Measurements from ENCODE around the gene MYLK2. TPM values are rescaled to one million over a fixed set of nuclear protein-coding genes. Genes with fewer than 3 reads are reported as not detected.

MYLK2 gene
- total RNA-seq, 2 experiments from 2014 or later, result 0.67 to 0.69 TPM

DNA sequence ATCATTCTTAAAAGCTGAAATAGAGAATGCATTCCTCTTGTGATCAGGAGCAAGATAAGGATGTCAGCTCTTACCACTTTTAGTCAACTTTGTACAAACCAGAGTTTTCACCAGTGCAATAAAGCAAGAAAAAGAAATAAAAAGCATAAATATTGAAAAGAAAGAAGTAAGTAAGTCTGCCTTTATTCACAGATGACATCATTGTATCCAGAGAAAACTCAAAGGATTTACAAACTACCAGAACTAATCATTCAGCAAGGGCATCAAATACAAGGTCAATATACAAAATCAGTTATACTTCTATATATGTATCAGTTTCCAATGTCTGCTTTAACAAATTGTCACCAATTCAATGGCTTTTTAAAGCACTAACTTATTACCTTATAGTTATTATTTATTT, 64.7 kb downstream of the MYLK2 start:
- Histone ChIP-seq H3K36me3 (ENCODE audit: insufficient read depth, low read length) (no peaks in the 10 kb centered on the region), H3K9me2 (ENCODE audit: insufficient read depth, low read length) (no peaks in the 10 kb centered on the region), H3K4me2 (ENCODE audit: low read length) (no peak overlapping the region), H3K79me2 (ENCODE audit: insufficient read depth, low read depth, low read length) (no peaks in the 10 kb centered on the region), H2AFZ (ENCODE audit: low read length) (no peak overlapping the region), H3K9me3 (ENCODE audit: low read length) (no peaks in the 10 kb centered on the region), H3K27ac (ENCODE audit: low read depth, low read length, poor library complexity, severe bottlenecking) (no peak overlapping the region), H3K4me1 (ENCODE audit: insufficient read depth, low read length, poor library complexity, severe bottlenecking) (peaks cover 5% of the 10 kb centered on the region), H4K20me1 (ENCODE audit: insufficient read depth, low read length) (no peaks in the 10 kb centered on the region), H3K4me3 (ENCODE audit: low read depth, low read length, poor library complexity, severe bottlenecking) (no peak overlapping the region)
- intact Hi-C loops (cut with micrococcal nuclease; ENCODE audit: unreplicated experiment), result no loop called here
- POLR2A ChIA-PET, result no interaction called here
- DNase-seq (ENCODE audit: low spot score), result no peak
- CTCF ChIA-PET (ENCODE audit: unreplicated experiment), result no interaction called here
- TF ChIP-seq EZH2phosphoT487 (IDR thresholded peaks at IDR 0.05; ENCODE audit: borderline replicate concordance, low read depth, low read length), result no peak
- TF ChIP-seq, protein P1, sequence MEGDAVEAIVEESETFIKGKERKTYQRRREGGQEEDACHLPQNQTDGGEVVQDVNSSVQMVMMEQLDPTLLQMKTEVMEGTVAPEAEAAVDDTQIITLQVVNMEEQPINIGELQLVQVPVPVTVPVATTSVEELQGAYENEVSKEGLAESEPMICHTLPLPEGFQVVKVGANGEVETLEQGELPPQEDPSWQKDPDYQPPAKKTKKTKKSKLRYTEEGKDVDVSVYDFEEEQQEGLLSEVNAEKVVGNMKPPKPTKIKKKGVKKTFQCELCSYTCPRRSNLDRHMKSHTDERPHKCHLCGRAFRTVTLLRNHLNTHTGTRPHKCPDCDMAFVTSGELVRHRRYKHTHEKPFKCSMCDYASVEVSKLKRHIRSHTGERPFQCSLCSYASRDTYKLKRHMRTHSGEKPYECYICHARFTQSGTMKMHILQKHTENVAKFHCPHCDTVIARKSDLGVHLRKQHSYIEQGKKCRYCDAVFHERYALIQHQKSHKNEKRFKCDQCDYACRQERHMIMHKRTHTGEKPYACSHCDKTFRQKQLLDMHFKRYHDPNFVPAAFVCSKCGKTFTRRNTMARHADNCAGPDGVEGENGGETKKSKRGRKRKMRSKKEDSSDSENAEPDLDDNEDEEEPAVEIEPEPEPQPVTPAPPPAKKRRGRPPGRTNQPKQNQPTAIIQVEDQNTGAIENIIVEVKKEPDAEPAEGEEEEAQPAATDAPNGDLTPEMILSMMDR (conservative IDR thresholded peaks at IDR 0.05; ENCODE audit: low read length), result no peak
- no TSS peak for BruUV-seq (replicated peaks)

Small RNA genes within 50 kb of the gene (small RNA-seq; reads per million reads assigned to genes)
- not detected for gene AL160175.1

Other genes with a start within 250 kb of the MYLK2 start
- gene ID1, start 214.1 kb upstream of the MYLK2 start, total RNA-seq (2014; rRNA removed; shearing (Covaris generic)), result 3.3 and 4.7 TPM in 2 replicates
- 2.0 and 3.6 TPM in 2 replicates for gene ID1, start 214.1 kb upstream of the MYLK2 start, total RNA-seq (2022)
- gene COX4I2, start 181.4 kb upstream of the MYLK2 start, total RNA-seq (2014; rRNA removed; shearing (Covaris generic)), result not detected in 2 replicates
- gene COX4I2, start 181.4 kb upstream of the MYLK2 start, total RNA-seq (2022), result not detected in 2 replicates
- gene BCL2L1, start 96.5 kb upstream of the MYLK2 start, total RNA-seq (2014; rRNA removed; shearing (Covaris generic)), result 83.2 and 88.8 TPM in 2 replicates
- gene BCL2L1, start 96.5 kb upstream of the MYLK2 start, total RNA-seq (2022), result 64.2 and 71.5 TPM in 2 replicates
- gene TPX2, start 80.1 kb upstream of the MYLK2 start, total RNA-seq (2014; rRNA removed; shearing (Covaris generic)), result 121 and 134 TPM in 2 replicates
- gene TPX2, start 80.1 kb upstream of the MYLK2 start, total RNA-seq (2022), result 173 and 183 TPM in 2 replicates
- not detected in 2 replicates for gene FOXS1, start 26.2 kb downstream of the MYLK2 start, total RNA-seq (2014; rRNA removed; shearing (Covaris generic))
- not detected in 2 replicates for gene FOXS1, start 26.2 kb downstream of the MYLK2 start, total RNA-seq (2022)
- gene DUSP15, start 51.2 kb downstream of the MYLK2 start, total RNA-seq (2014; rRNA removed; shearing (Covaris generic)), result 0.19 and 1.5 TPM in 2 replicates
- gene DUSP15, start 51.2 kb downstream of the MYLK2 start, total RNA-seq (2022), result 0.61 TPM in 1 of 2 replicates, not detected in the other
- not detected in 2 replicates for gene TTLL9, start 51.3 kb downstream of the MYLK2 start, total RNA-seq (2014; rRNA removed; shearing (Covaris generic))
- gene TTLL9, start 51.3 kb downstream of the MYLK2 start, total RNA-seq (2022), result not detected in 2 replicates
- 9.7 and 11.2 TPM in 2 replicates for gene PDRG1, start 132.7 kb downstream of the MYLK2 start, total RNA-seq (2014; rRNA removed; shearing (Covaris generic))
- gene PDRG1, start 132.7 kb downstream of the MYLK2 start, total RNA-seq (2022), result 19.7 and 22.5 TPM in 2 replicates
- 0.08 TPM in 1 of 2 replicates, not detected in the other for gene XKR7, start 148.8 kb downstream of the MYLK2 start, total RNA-seq (2014; rRNA removed; shearing (Covaris generic))
- gene XKR7, start 148.8 kb downstream of the MYLK2 start, total RNA-seq (2022), result 0.06 TPM in 1 of 2 replicates, not detected in the other
- gene CCM2L, start 191.1 kb downstream of the MYLK2 start, total RNA-seq (2014; rRNA removed; shearing (Covaris generic)), result not detected in 2 replicates
- 0.92 and 1.4 TPM in 2 replicates for gene CCM2L, start 191.1 kb downstream of the MYLK2 start, total RNA-seq (2022)
- 0.19 TPM in 1 of 2 replicates, not detected in the other for gene HCK, start 232.9 kb downstream of the MYLK2 start, total RNA-seq (2014; rRNA removed; shearing (Covaris generic))
- gene HCK, start 232.9 kb downstream of the MYLK2 start, total RNA-seq (2022), result 2.2 and 3.2 TPM in 2 replicates